HG02981 (cell line): Measurements from ENCODE around the gene DEFB132.

Experiments
- ATAC-seq: cut with Tn5 transposase; IDR thresholded peaks from one replicate; pipeline ENCODE4 v1.9.1; 2021; ENCODE audit warnings: mild to moderate bottlenecking, moderate library complexity; ENCODE audit not compliant: unreplicated experiment

The DEFB132 gene

GRCh38 chr20:259981-260380 is 2.5 kb downstream of the DEFB132 start:
- ATAC-seq, result no peak

- no peak for ATAC-seq
Measured at GRCh38 chr20:263701-264100, 6.2 kb downstream of the DEFB132 start.

- ATAC-seq, result peak; percentile 93
Measured at GRCh38 chr20:266596-267562, 9.4 kb downstream of the DEFB132 start.

- ATAC-seq, result no peak
Measured at GRCh38 chr20:270517-270916, 13.0 kb downstream of the DEFB132 start.

GRCh38 chr20:271069-271468 is 13.5 kb downstream of the DEFB132 start:
- no peak for ATAC-seq

- no peak for ATAC-seq
Measured at GRCh38 chr20:271528-271927, 14.0 kb downstream of the DEFB132 start.

- ATAC-seq, result no peak
Measured at GRCh38 chr20:272718-273117, 15.2 kb downstream of the DEFB132 start.

GRCh38 chr20:273884-274283 is 16.4 kb downstream of the DEFB132 start:
- no peak for ATAC-seq

- no peak for ATAC-seq
Measured at GRCh38 chr20:275791-276190, 18.3 kb downstream of the DEFB132 start.

- ATAC-seq, result no peak
Measured at GRCh38 chr20:276620-277495, 19.3 kb downstream of the DEFB132 start.

- ATAC-seq, result no peak
Measured at GRCh38 chr20:277496-277781, 19.9 kb downstream of the DEFB132 start.

- no peak for ATAC-seq
Measured at GRCh38 chr20:278181-278580, 20.7 kb downstream of the DEFB132 start.

- ATAC-seq, result no peak
Measured at GRCh38 chr20:278607-279571, 21.4 kb downstream of the DEFB132 start.

- no peak for ATAC-seq
Measured at GRCh38 chr20:284172-284571, 26.6 kb downstream of the DEFB132 start.

- no peak for ATAC-seq
Measured at GRCh38 chr20:286508-286907, 29.0 kb downstream of the DEFB132 start.

GRCh38 chr20:288956-289692 is 31.6 kb downstream of the DEFB132 start:
- ATAC-seq, result no peak

- no peak for ATAC-seq
Measured at GRCh38 chr20:289693-290083, 32.2 kb downstream of the DEFB132 start.

GRCh38 chr20:290084-290831 is 32.7 kb downstream of the DEFB132 start, which contains the start of gene C20orf96:
C20orf96 (minus strand) TSS chr20:290750; CDS start chr20:290610, 140 bp downstream.
- peak; percentile 87 for ATAC-seq

GRCh38 chr20:294602-295001 is 37.1 kb downstream of the DEFB132 start:
- ATAC-seq, result no peak
